Loucy (cell line): ENCODE results near the gene HOXB4.

Source experiments
- CTCF ChIP-seq: fragments of 200-600 bp; sonication (generic); conservative IDR thresholded peaks from 2 replicates; pipeline ENCODE4 v1.5.1; 2014; ENCODE audit warnings: mild to moderate bottlenecking, antibody characterized with exemption, low read length
- EZH2phosphoT487 ChIP-seq: fragments of 200-600 bp; IDR thresholded peaks from 2 replicates; pipeline ENCODE4 v1.6.1; 2018; ENCODE audit warnings: antibody characterized with exemption, mild to moderate bottlenecking, moderate library complexity, borderline replicate concordance

GRCh38 chr17:48563385-48563838, 14.7 kb downstream of the HOXB4 start:
- TF ChIP-seq CTCF: no peak
- TF ChIP-seq EZH2phosphoT487: no peak
